Measurements from ENCODE around the gene SYNE1. TPM values are rescaled to one million over a fixed set of nuclear protein-coding genes. Genes with fewer than 3 reads are reported as not detected.

The SYNE1 gene
- total RNA-seq, 4 donors from 2014 or later, result 29.1 to 51.5 (median 45.6) TPM

- TF ChIP-seq, protein P1, sequence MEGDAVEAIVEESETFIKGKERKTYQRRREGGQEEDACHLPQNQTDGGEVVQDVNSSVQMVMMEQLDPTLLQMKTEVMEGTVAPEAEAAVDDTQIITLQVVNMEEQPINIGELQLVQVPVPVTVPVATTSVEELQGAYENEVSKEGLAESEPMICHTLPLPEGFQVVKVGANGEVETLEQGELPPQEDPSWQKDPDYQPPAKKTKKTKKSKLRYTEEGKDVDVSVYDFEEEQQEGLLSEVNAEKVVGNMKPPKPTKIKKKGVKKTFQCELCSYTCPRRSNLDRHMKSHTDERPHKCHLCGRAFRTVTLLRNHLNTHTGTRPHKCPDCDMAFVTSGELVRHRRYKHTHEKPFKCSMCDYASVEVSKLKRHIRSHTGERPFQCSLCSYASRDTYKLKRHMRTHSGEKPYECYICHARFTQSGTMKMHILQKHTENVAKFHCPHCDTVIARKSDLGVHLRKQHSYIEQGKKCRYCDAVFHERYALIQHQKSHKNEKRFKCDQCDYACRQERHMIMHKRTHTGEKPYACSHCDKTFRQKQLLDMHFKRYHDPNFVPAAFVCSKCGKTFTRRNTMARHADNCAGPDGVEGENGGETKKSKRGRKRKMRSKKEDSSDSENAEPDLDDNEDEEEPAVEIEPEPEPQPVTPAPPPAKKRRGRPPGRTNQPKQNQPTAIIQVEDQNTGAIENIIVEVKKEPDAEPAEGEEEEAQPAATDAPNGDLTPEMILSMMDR (IDR thresholded peaks at IDR 0.05 in 4 of 5, conservative IDR thresholded peaks at IDR 0.05 in 1 of 5), result peak; percentile 24 to 67 (median 59)
- peak; percentile 20 to 43 for TF ChIP-seq POLR2A (IDR thresholded peaks at IDR 0.05)
- H3K9me3 ChIP-seq, result no peaks in the 10 kb centered on the region
- H3K27me3 ChIP-seq, result no peaks in the 10 kb centered on the region
- DNase-seq (peak; percentile 56 to 76), ATAC-seq (peak; percentile 86 to 94)
- in situ Hi-C loops (cut with MboI; ENCODE audit: low sequenced_read_pairs in 4 of 4) (no loop called here), intact Hi-C loops (cut with DNase I; ENCODE audit: low total_unique reads) (loop anchor here (5.0 kb wide), 1 partner anchor 40 kb away; no protein-coding TSS in a partner anchor)
- H3K36me3 ChIP-seq, result peaks cover 0 to under 1% of the 10 kb centered on the region in 2 donors
- H3K4me3 ChIP-seq, result peak overlapping the region; percentile 47 to 58 (median 51)
- peak overlapping the region; percentile 58 to 66 (median 64) for H3K27ac ChIP-seq
- peaks cover 11 to 12% of the 10 kb centered on the region in 2 donors for H3K4me1 ChIP-seq
Measured at GRCh38 chr6:152301765-152302568, 335.2 kb downstream of the SYNE1 start.

DNA sequence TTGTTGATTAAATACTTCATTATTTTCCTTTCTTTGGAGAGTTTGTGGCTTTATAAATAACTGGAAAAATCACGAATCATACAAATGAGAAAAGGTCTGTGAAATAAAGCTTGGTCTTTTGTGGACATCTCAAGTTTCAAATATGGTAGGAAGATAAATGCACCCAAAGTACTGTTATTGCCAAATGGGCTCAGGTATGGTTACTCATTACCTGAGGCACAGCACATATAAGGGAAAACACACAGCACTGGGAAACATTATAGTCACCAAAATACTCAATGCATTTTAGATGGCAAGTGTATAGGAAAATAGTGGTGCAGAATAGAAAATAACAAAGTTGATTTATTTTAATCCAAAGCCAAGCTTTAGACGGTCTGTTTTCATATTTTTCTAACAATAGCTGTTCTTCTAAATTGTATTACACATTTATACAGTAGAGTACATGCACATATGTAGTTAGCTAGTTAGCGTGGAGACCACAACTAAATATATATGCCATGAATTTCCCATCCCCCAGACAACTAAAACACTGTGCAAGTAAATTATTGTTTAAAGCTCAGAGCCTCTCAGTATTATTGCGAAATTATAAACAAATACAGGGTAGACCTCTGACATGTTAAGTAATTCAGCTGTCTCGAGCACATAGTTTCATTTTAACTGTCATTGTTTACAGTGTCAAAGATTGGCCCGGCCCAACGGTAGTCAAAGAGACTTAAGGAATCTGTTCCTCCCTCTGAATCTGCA lies 336.0 kb downstream of the SYNE1 start:
- intact Hi-C loops (cut with DNase I; ENCODE audit: low total_unique reads), result loop anchor here (5.0 kb wide), 1 partner anchor 41 kb away; no protein-coding TSS in a partner anchor
- Histone ChIP-seq H3K4me1 (peaks cover 12 to 14% of the 10 kb centered on the region in 2 donors), H3K27me3 (no peaks in the 10 kb centered on the region), H3K36me3 (no peaks in the 10 kb centered on the region), H3K9me3 (no peaks in the 10 kb centered on the region), H3K27ac (peak overlapping the region; percentile 58 to 66 (median 64)), H3K4me3 (peak overlapping the region; percentile 47 to 58 (median 51))
- ATAC-seq (peak; percentile 41 to 61), DNase-seq (no peak)
- TF ChIP-seq, protein P1 (IDR thresholded peaks at IDR 0.05 in 4 of 5, conservative IDR thresholded peaks at IDR 0.05 in 1 of 5), result no peak
- TF ChIP-seq POLR2A (IDR thresholded peaks at IDR 0.05), result no peak
- in situ Hi-C loops (cut with MboI; ENCODE audit: low sequenced_read_pairs in 4 of 4), result no loop called here

- Histone ChIP-seq H3K27me3 (no peaks in the 10 kb centered on the region), H3K36me3 (no peaks in the 10 kb centered on the region), H3K4me3 (no peak overlapping the region), H3K9me3 (no peaks in the 10 kb centered on the region), H3K4me1 (peaks cover 12 to 14% of the 10 kb centered on the region in 2 donors), H3K27ac (peak overlapping the region in 1 of 4 donors; percentile 66)
- DNase-seq (no peak), ATAC-seq (no peak)
- TF ChIP-seq, protein P1 (IDR thresholded peaks at IDR 0.05 in 4 of 5, conservative IDR thresholded peaks at IDR 0.05 in 1 of 5), result no peak
- no peak for TF ChIP-seq POLR2A (IDR thresholded peaks at IDR 0.05)
- in situ Hi-C loops (cut with MboI; ENCODE audit: low sequenced_read_pairs in 4 of 4) (no loop called here), intact Hi-C loops (cut with DNase I; ENCODE audit: low total_unique reads) (loop anchor here (5.0 kb wide), 1 partner anchor 42 kb away; no protein-coding TSS in a partner anchor)
Measured at GRCh38 chr6:152300517-152300916, 336.6 kb downstream of the SYNE1 start.

- H3K36me3 ChIP-seq, result no peaks in the 10 kb centered on the region
- no peak for TF ChIP-seq POLR2A (IDR thresholded peaks at IDR 0.05)
- TF ChIP-seq, protein P1 (IDR thresholded peaks at IDR 0.05 in 4 of 5, conservative IDR thresholded peaks at IDR 0.05 in 1 of 5), result no peak
- ATAC-seq (no peak), DNase-seq (no peak)
- no peak overlapping the region for H3K4me3 ChIP-seq
- no peaks in the 10 kb centered on the region for H3K27me3 ChIP-seq
- in situ Hi-C loops (cut with MboI; ENCODE audit: low sequenced_read_pairs in 4 of 4), result no loop called here
- peaks cover 12 to 14% of the 10 kb centered on the region in 2 donors for H3K4me1 ChIP-seq
- no peaks in the 10 kb centered on the region for H3K9me3 ChIP-seq
- intact Hi-C loops (cut with DNase I; ENCODE audit: low total_unique reads), result no loop called here
- no peak overlapping the region for H3K27ac ChIP-seq
Measured at GRCh38 chr6:152298848-152299735, 338.1 kb downstream of the SYNE1 start.
